KMS-11 (cell line): ENCODE results near the gene STK31.

ENCODE experiments used
- H2AFZ ChIP-seq: fragments of 200-600 bp; sonication (generic); 2 replicates; pipeline ENCODE4 v1.6.1; 2016; ENCODE audit warnings: antibody characterized with exemption, mixed run types, low read depth
- H3K27ac ChIP-seq: fragments of 200-600 bp; sonication (generic); 2 replicates; pipeline ENCODE4 v1.6.1; 2016; ENCODE audit warnings: mild to moderate bottlenecking, mixed run types
- H3K27me3 ChIP-seq: fragments of 200-600 bp; sonication (generic); 2 replicates; pipeline ENCODE4 v1.6.1; 2017; ENCODE audit warnings: mild to moderate bottlenecking, low read depth, mixed run types, moderate library complexity; ENCODE audit not compliant: insufficient read depth
- H3K36me3 ChIP-seq: fragments of 200-600 bp; sonication (generic); 2 replicates; pipeline ENCODE4 v1.6.1; 2017; ENCODE audit warnings: mild to moderate bottlenecking, mixed run types; ENCODE audit not compliant: insufficient read depth
- H3K4me1 ChIP-seq: fragments of 200-600 bp; sonication (generic); 2 replicates; pipeline ENCODE4 v1.6.1; 2016; ENCODE audit warnings: mild to moderate bottlenecking, low read depth, mixed run types; ENCODE audit not compliant: poor library complexity, severe bottlenecking
- H3K4me2 ChIP-seq: fragments of 200-600 bp; sonication (generic); 2 replicates; pipeline ENCODE4 v1.7.0; 2016; ENCODE audit warnings: mild to moderate bottlenecking, mixed run types
- H3K4me3 ChIP-seq: fragments of 200-600 bp; sonication (generic); IDR thresholded peaks from 2 replicates; pipeline ENCODE4 v1.6.1; 2017; ENCODE audit warnings: low read depth, low read length, mixed read lengths; ENCODE audit not compliant: insufficient read depth
- H3K79me2 ChIP-seq: fragments of 200-600 bp; sonication (generic); 2 replicates; pipeline ENCODE4 v1.6.1; 2016; ENCODE audit warnings: low read depth, mixed run types; ENCODE audit not compliant: insufficient read depth
- H3K9ac ChIP-seq: fragments of 200-600 bp; sonication (generic); 2 replicates; pipeline ENCODE4 v1.6.1; 2016; ENCODE audit warnings: mild to moderate bottlenecking, mixed run types
- H4K20me1 ChIP-seq: fragments of 200-600 bp; sonication (generic); 2 replicates; pipeline ENCODE4 v1.6.1; 2016; ENCODE audit warnings: mild to moderate bottlenecking, mixed run types; ENCODE audit not compliant: insufficient read depth
- CTCF ChIP-seq: fragments of 200-600 bp; sonication (generic); conservative IDR thresholded peaks from 2 replicates; pipeline ENCODE4 v1.6.1; 2017; ENCODE audit warnings: low read depth, mild to moderate bottlenecking, antibody characterized with exemption, low read length, moderate library complexity, mixed read lengths

The STK31 gene

DNA sequence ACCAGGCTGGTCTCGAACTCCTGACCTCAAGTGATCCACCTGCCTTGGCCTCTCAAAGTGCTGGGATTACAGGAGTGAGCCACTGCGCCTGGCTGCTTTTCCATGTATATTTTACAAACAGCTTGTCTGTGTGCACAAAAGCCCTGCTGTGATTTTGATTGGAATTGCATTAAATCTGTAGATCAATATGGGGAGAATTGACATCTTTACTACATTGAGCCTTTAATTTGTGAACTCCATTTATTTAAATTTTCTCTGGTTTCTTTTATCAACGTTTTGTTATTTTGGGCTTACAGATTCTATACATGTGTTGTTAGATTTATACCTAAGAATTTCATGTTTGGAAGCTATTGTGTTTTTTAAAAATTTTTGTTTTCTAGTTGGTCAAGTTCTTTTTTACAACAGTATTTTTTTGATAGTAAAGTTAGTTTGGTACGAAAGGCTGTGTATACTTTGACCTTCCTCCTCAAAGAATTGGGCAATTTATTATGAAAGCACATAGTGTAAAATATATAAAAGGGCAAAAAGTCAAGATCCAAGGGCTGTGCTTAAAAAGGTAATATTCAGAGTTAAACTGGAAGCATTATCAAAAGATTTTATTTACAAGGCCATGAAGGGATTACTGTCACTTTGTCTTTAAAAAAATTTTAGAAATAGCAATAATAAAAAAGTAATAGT lies 92.8 kb downstream of the STK31 start:
- Histone ChIP-seq H4K20me1 (no peaks in the 10 kb centered on the region), H3K4me1 (no peaks in the 10 kb centered on the region), H3K4me2 (no peak overlapping the region), H3K4me3 (no peak overlapping the region), H3K27me3 (no peaks in the 10 kb centered on the region), H2AFZ (no peak overlapping the region), H3K27ac (no peak overlapping the region), H3K9ac (no peak overlapping the region), H3K36me3 (no peaks in the 10 kb centered on the region), H3K79me2 (no peaks in the 10 kb centered on the region)
- TF ChIP-seq CTCF: no peak

- H3K27ac ChIP-seq: no peak overlapping the region
- H3K4me1 ChIP-seq: no peaks in the 10 kb centered on the region
- H3K36me3 ChIP-seq: no peaks in the 10 kb centered on the region
- H3K4me3 ChIP-seq: no peak overlapping the region
- H2AFZ ChIP-seq: no peak overlapping the region
- no peaks in the 10 kb centered on the region for H3K27me3 ChIP-seq
- no peak for TF ChIP-seq CTCF
- no peaks in the 10 kb centered on the region for H4K20me1 ChIP-seq
- no peaks in the 10 kb centered on the region for H3K79me2 ChIP-seq
- H3K4me2 ChIP-seq: no peak overlapping the region
- H3K9ac ChIP-seq: no peak overlapping the region
These were observed 94.7 kb downstream of the STK31 start for GRCh38 chr7:23804707-23805106.

DNA sequence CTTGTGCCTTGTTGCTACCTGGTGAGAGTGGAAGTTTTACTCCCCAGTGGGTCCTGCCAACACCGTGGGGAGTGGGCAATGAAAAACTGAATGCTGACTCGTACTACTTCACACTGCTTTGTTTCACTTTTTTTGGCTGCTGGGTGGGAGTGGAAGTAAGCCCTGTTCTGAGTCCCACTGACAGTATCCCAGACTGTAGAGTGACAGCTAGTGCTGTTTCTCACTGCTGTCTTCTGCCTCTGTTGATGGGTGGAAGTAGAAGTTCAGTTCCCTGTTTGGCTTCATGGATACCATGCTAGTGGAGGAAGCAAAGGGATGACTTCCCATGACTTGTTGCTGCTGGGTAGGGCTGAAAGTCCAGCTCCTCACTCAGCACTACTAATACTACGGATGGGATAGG lies 98.4 kb downstream of the STK31 start:
- no peak for TF ChIP-seq CTCF
- no peaks in the 10 kb centered on the region for H3K27me3 ChIP-seq
- no peak overlapping the region for H3K4me3 ChIP-seq
- H3K4me2 ChIP-seq: no peak overlapping the region
- no peak overlapping the region for H3K27ac ChIP-seq
- H3K79me2 ChIP-seq: no peaks in the 10 kb centered on the region
- H3K4me1 ChIP-seq: no peaks in the 10 kb centered on the region
- no peak overlapping the region for H2AFZ ChIP-seq
- no peak overlapping the region for H3K9ac ChIP-seq
- H3K36me3 ChIP-seq: no peaks in the 10 kb centered on the region
- H4K20me1 ChIP-seq: no peaks in the 10 kb centered on the region

- no peak for TF ChIP-seq CTCF
- no peaks in the 10 kb centered on the region for H3K4me1 ChIP-seq
- no peak overlapping the region for H3K27ac ChIP-seq
- no peak overlapping the region for H3K9ac ChIP-seq
- H3K27me3 ChIP-seq: no peaks in the 10 kb centered on the region
- no peaks in the 10 kb centered on the region for H3K36me3 ChIP-seq
- H4K20me1 ChIP-seq: no peaks in the 10 kb centered on the region
- H3K4me2 ChIP-seq: no peak overlapping the region
- H2AFZ ChIP-seq: no peak overlapping the region
- H3K4me3 ChIP-seq: no peak overlapping the region
- no peaks in the 10 kb centered on the region for H3K79me2 ChIP-seq
These were observed 100.1 kb downstream of the STK31 start for GRCh38 chr7:23810099-23810498.
